HCT116 (cell line): ENCODE measurements around the gene SIRPB2. TPM values are rescaled to one million over a fixed set of nuclear protein-coding genes. Genes with fewer than 3 reads are reported as not detected.

Experiments
- ATAC-seq: fragments of 200-7000 bp; cut with Tn5 transposase; 2 replicates; pipeline ENCODE4 v1.9.1; 2020; ENCODE audit warnings: mild to moderate bottlenecking, moderate library complexity
- BruUV-seq: library from RNA; stranded (reverse); fragments of 400-500 nt; replicated peaks from 2 replicates; lab custom pipeline; 2021; lab: Mats Ljungman, UMichigan
- CTCF ChIA-PET: fragments of 300-600 bp; sonication (Branson Sonifier 250); formaldehyde crosslinking; loops from one replicate; lab custom pipeline; 2021; ENCODE audit warnings: antibody characterized with exemption; lab: Charles Lee
- POLR2A ChIA-PET: fragments of 300-600, 350-600 bp; sonication (Branson Sonifier 250); formaldehyde crosslinking; loops from one replicate; lab custom pipeline; 2021; ENCODE audit warnings: antibody characterized with exemption; lab: Charles Lee
- RAD21 ChIA-PET, 2 experiments: fragments of 300-600 bp; sonication (Branson Sonifier 250); formaldehyde crosslinking; loops; one replicate each; lab custom pipeline; 2023; ENCODE audit warnings: low total read pairs in 2 of 2; ENCODE audit not compliant: uncharacterized antibody in 2 of 2, unreplicated experiment in 2 of 2, low non-redundant PET in 1 of 2; lab: Charles Lee
- DNase-seq: peaks from one replicate; pipeline ENCODE4 v3.0.0-alpha.2; 2010; ENCODE audit warnings: low read depth, low spot score
- H2AFZ ChIP-seq: fragments of 200-600 bp; shearing (Covaris generic), sonication (generic); 2 replicates; pipeline ENCODE4 v1.6.1; 2017; ENCODE audit warnings: low read depth, mixed run types, mixed read lengths, antibody characterized with exemption, low read length; ENCODE audit not compliant: poor library complexity, severe bottlenecking
- H3K27ac ChIP-seq: 2 replicates; pipeline ENCODE4 v1.5.1; 2012; ENCODE audit warnings: low read depth, low read length
- H3K27me3 ChIP-seq: fragments of 200-600 bp; sonication (generic); 2 replicates; pipeline ENCODE4 v1.6.1; 2016; ENCODE audit warnings: mixed run types, low read length, mixed read lengths; ENCODE audit not compliant: insufficient read depth
- H3K36me3 ChIP-seq, 2 experiments: fragments of 200-500 bp in 1 of 2; fragments of 200-600 bp in 1 of 2; sonication (Bioruptor generic) in 1 of 2; sonication (generic) in 1 of 2; 2 replicates each; pipeline versions ENCODE4 v1.5.1 to v1.6.1; 2014 to 2016; ENCODE audit warnings: low read length in 2 of 2, inconsistent platforms in 1 of 2, mixed read lengths in 1 of 2, mixed run types in 1 of 2; ENCODE audit not compliant: insufficient read depth in 2 of 2, control insufficient read depth in 1 of 2
- H3K4me1 ChIP-seq, 2 experiments: fragments of 200-600 bp in 1 of 2; sonication (generic) in 1 of 2; 2 replicates each; pipeline versions ENCODE4 v1.5.1 to v1.6.1; 2012 to 2017; ENCODE audit warnings: low read length in 2 of 2, inconsistent platforms in 1 of 2, mild to moderate bottlenecking in 1 of 2, mixed read lengths in 1 of 2, mixed run types in 1 of 2, moderate library complexity in 1 of 2; ENCODE audit not compliant: insufficient read depth in 2 of 2, control insufficient read depth in 1 of 2
- H3K4me2 ChIP-seq: fragments of 200-600 bp; sonication (generic); 2 replicates; pipeline ENCODE4 v1.6.1; 2017; ENCODE audit warnings: mixed run types, low read length, mixed read lengths
- H3K4me3 ChIP-seq, 2 experiments: fragments of 200-600 bp in 1 of 2; sonication (generic) in 1 of 2; replicated peaks in 1 of 2; 2 replicates each; pipeline ENCODE4 v1.5.1; 2011 to 2016; ENCODE audit warnings: low read length in 2 of 2, control low read depth in 1 of 2, low read depth in 1 of 2, mild to moderate bottlenecking in 1 of 2, mixed read lengths in 1 of 2, mixed run types in 1 of 2
- H3K79me2 ChIP-seq: fragments of 200-600 bp; sonication (generic); 2 replicates; pipeline ENCODE4 v1.6.1; 2017; ENCODE audit warnings: mild to moderate bottlenecking, mixed run types, low read length, moderate library complexity, mixed read lengths; ENCODE audit not compliant: insufficient read depth
- H3K9ac ChIP-seq: fragments of 200-600 bp; sonication (generic); 2 replicates; pipeline ENCODE4 v1.6.1; 2016; ENCODE audit warnings: low read length, mixed read lengths
- H3K9me2 ChIP-seq: fragments of 200-600 bp; sonication (generic), shearing (Covaris generic); 2 replicates; pipeline ENCODE4 v1.6.1; 2017; ENCODE audit warnings: mixed run types, mild to moderate bottlenecking, moderate library complexity; ENCODE audit not compliant: insufficient read depth
- H3K9me3 ChIP-seq, 2 experiments: fragments of 200-500 bp in 1 of 2; fragments of 200-600 bp in 1 of 2; sonication (Bioruptor generic) in 1 of 2; sonication (generic) in 1 of 2; 2 replicates each; pipeline ENCODE4 v1.6.1; 2014 to 2017; ENCODE audit warnings: low read length in 2 of 2, mixed read lengths in 2 of 2, inconsistent platforms in 1 of 2, low read depth in 1 of 2, mild to moderate bottlenecking in 1 of 2, mixed run types in 1 of 2, moderate library complexity in 1 of 2; ENCODE audit not compliant: control insufficient read depth in 1 of 2, insufficient read depth in 1 of 2
- H4K20me1 ChIP-seq: fragments of 200-600 bp; sonication (generic), shearing (Covaris generic); 2 replicates; pipeline ENCODE4 v1.6.1; 2017; ENCODE audit warnings: mixed run types, mild to moderate bottlenecking, moderate library complexity; ENCODE audit not compliant: insufficient read depth
- CBX3 ChIP-seq: IDR thresholded peaks from 2 replicates; pipeline ENCODE4 v1.6.1; 2012; ENCODE audit warnings: low read depth
- CEBPB ChIP-seq: IDR thresholded peaks from 2 replicates; pipeline ENCODE4 v1.6.1; 2012; ENCODE audit warnings: low read depth
- CTCF ChIP-seq, 3 experiments: fragments of 200-600 bp in 1 of 3; sonication (generic) in 1 of 3; IDR thresholded peaks in 2 of 3; conservative IDR thresholded peaks in 1 of 3; 2 replicates each; pipeline ENCODE4 v1.5.1; 2012 to 2017; ENCODE audit warnings: low read depth in 2 of 3, low read length in 2 of 3, antibody characterized with exemption in 1 of 3, borderline replicate concordance in 1 of 3, control low read depth in 1 of 3, mild to moderate bottlenecking in 1 of 3, mixed read lengths in 1 of 3, mixed run types in 1 of 3, moderate library complexity in 1 of 3; ENCODE audit not compliant: insufficient read depth in 1 of 3
- EZH2 ChIP-seq: fragments of 200-600 bp; sonication (generic); IDR thresholded peaks from 2 replicates; pipeline ENCODE4 v1.6.1; 2017; ENCODE audit warnings: antibody characterized with exemption, mixed run types
- EZH2phosphoT487 ChIP-seq: fragments of 200-600 bp; IDR thresholded peaks from 2 replicates; pipeline ENCODE4 v1.6.1; 2018; ENCODE audit warnings: antibody characterized with exemption, borderline replicate concordance
- FOSL1 ChIP-seq: IDR thresholded peaks from 2 replicates; pipeline ENCODE4 v1.6.1; 2012; ENCODE audit warnings: low read depth
- POLR2A ChIP-seq: IDR thresholded peaks from 2 replicates; pipeline ENCODE4 v1.7.0; 2011; ENCODE audit warnings: borderline replicate concordance; ENCODE audit not compliant: insufficient read depth, insufficient read length; ENCODE audit errors: extremely low read depth
- RAD21 ChIP-seq: IDR thresholded peaks from 2 replicates; pipeline ENCODE4 v1.6.1; 2012; ENCODE audit warnings: low read depth, mild to moderate bottlenecking
- REST ChIP-seq: IDR thresholded peaks from 2 replicates; pipeline ENCODE4 v1.6.1; 2012; ENCODE audit warnings: low read depth
- SIN3A ChIP-seq: IDR thresholded peaks from 2 replicates; pipeline ENCODE4 v1.6.1; 2012; ENCODE audit warnings: low read depth
- SP1 ChIP-seq: IDR thresholded peaks from 2 replicates; pipeline ENCODE4 v1.6.1; 2012; ENCODE audit warnings: low read depth
- YY1 ChIP-seq: IDR thresholded peaks from 2 replicates; pipeline ENCODE4 v1.6.1; 2011; ENCODE audit warnings: low read length, low read depth, moderate library complexity, mild to moderate bottlenecking; ENCODE audit not compliant: insufficient replicate concordance; ENCODE audit errors: extremely low read depth
- ZNF274 ChIP-seq: fragments of 200-500 bp; sonication (Bioruptor generic); IDR thresholded peaks from 2 replicates; pipeline ENCODE4 v1.6.1; 2014; ENCODE audit warnings: mild to moderate bottlenecking, low read depth, low read length, inconsistent platforms
- intact Hi-C: fragments of 100-400 bp; cut with micrococcal nuclease; formaldehyde crosslinking; loops from 2 replicates; pipeline ENCODE4 v1.10.0; 2022
- total RNA-seq: library from RNA; stranded (reverse); gene quantifications from one replicate; pipeline ENCODE4 v1.2.1, GENCODE V29; 2021; ENCODE audit not compliant: unreplicated experiment
- TF ChIP-seq, protein P1 (sequence below): IDR thresholded peaks from 2 replicates; pipeline ENCODE4 v1.6.1; 2011; ENCODE audit warnings: mild to moderate bottlenecking, low read length, moderate library complexity; ENCODE audit not compliant: insufficient replicate concordance; ENCODE audit errors: extremely low read depth

Gene SIRPB2
- total RNA-seq, 1 experiment from 2014 or later, result not detected

- intact Hi-C loops, result loop anchor here (10.0 kb wide), 1 partner anchor 195 kb away; no protein-coding TSS in a partner anchor
- no peaks in the 10 kb centered on the region for H4K20me1 ChIP-seq
- ChIA-PET RAD21 (no interaction called here), POLR2A (no interaction called here)
- H3K36me3 ChIP-seq, result no peaks in the 10 kb centered on the region
- H3K4me1 ChIP-seq, result no peaks in the 10 kb centered on the region
- H3K79me2 ChIP-seq, result no peaks in the 10 kb centered on the region
- DNase-seq, result no peak
- H3K9me3 ChIP-seq, result no peaks in the 10 kb centered on the region
- TF ChIP-seq, protein P1, sequence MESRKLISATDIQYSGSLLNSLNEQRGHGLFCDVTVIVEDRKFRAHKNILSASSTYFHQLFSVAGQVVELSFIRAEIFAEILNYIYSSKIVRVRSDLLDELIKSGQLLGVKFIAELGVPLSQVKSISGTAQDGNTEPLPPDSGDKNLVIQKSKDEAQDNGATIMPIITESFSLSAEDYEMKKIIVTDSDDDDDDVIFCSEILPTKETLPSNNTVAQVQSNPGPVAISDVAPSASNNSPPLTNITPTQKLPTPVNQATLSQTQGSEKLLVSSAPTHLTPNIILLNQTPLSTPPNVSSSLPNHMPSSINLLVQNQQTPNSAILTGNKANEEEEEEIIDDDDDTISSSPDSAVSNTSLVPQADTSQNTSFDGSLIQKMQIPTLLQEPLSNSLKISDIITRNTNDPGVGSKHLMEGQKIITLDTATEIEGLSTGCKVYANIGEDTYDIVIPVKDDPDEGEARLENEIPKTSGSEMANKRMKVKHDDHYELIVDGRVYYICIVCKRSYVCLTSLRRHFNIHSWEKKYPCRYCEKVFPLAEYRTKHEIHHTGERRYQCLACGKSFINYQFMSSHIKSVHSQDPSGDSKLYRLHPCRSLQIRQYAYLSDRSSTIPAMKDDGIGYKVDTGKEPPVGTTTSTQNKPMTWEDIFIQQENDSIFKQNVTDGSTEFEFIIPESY, result no peak
- no peak for TF ChIP-seq CTCF (IDR thresholded peaks at IDR 0.05 in 2 of 3, conservative IDR thresholded peaks at IDR 0.05 in 1 of 3; ENCODE audit: borderline replicate concordance in 1 of 3, insufficient read depth in 1 of 3, low read depth in 2 of 3, low read length in 2 of 3)
- TF ChIP-seq ZNF274, result no peak
- no peak for TF ChIP-seq RAD21
- no peak for TF ChIP-seq CBX3
- TF ChIP-seq REST, result no peak
- TF ChIP-seq EZH2phosphoT487, result no peak
- TF ChIP-seq SP1, result no peak
- no peak for TF ChIP-seq CEBPB
- no peak for TF ChIP-seq FOSL1
- TF ChIP-seq POLR2A, result no peak
- TF ChIP-seq YY1, result no peak
- TF ChIP-seq EZH2, result no peak
- no peak for TF ChIP-seq SIN3A
- TF ChIP-seq, all 23 proteins: peak for 0
- H3K4me3 ChIP-seq, result no peak overlapping the region
- no peaks in the 10 kb centered on the region for H3K27me3 ChIP-seq
- H3K27ac ChIP-seq, result no peak overlapping the region
- no TSS peak for BruUV-seq
- no peak overlapping the region for H3K9ac ChIP-seq
- no peak for ATAC-seq
- CTCF ChIA-PET, result no interaction called here
- H3K9me2 ChIP-seq, result no peaks in the 10 kb centered on the region
- no peak overlapping the region for H3K4me2 ChIP-seq
- no peak overlapping the region for H2AFZ ChIP-seq
Measured at GRCh38 chr20:1539816-1540419, 48.7 kb upstream of the SIRPB2 start.
